GM19351 (cell line): ENCODE results near the gene TEAD3.

ENCODE experiments used
- ATAC-seq: cut with Tn5 transposase; IDR thresholded peaks from one replicate; pipeline ENCODE4 v1.9.1; 2021; ENCODE audit warnings: mild to moderate bottlenecking, moderate library complexity; ENCODE audit not compliant: unreplicated experiment

Gene TEAD3

GRCh38 chr6:35477028-35477427, 19.9 kb downstream of the TEAD3 start:
- ATAC-seq: no peak

- no peak for ATAC-seq
These were observed 20.9 kb downstream of the TEAD3 start for GRCh38 chr6:35476004-35476403.

- no peak for ATAC-seq
These were observed 21.3 kb downstream of the TEAD3 start for GRCh38 chr6:35475573-35475972.

- no peak for ATAC-seq
These were observed 21.8 kb downstream of the TEAD3 start for GRCh38 chr6:35474942-35475570.

GRCh38 chr6:35474131-35474941, 22.5 kb downstream of the TEAD3 start:
- ATAC-seq: no peak

GRCh38 chr6:35473850-35474130, 23.1 kb downstream of the TEAD3 start:
- no peak for ATAC-seq

GRCh38 chr6:35473075-35473849, 23.6 kb downstream of the TEAD3 start:
- ATAC-seq: no peak

GRCh38 chr6:35471836-35472345, 25.0 kb downstream of the TEAD3 start:
- no peak for ATAC-seq

- no peak for ATAC-seq
These were observed 26.2 kb downstream of the TEAD3 start for GRCh38 chr6:35470663-35471120.

- ATAC-seq: no peak
These were observed 26.9 kb downstream of the TEAD3 start for GRCh38 chr6:35469751-35470662.

GRCh38 chr6:35468980-35469750, 27.7 kb downstream of the TEAD3 start:
- ATAC-seq: no peak

GRCh38 chr6:35468181-35468979, 28.5 kb downstream of the TEAD3 start, which contains the start of gene RPL10A:
RPL10A (plus strand) TSS chr6:35468401; CDS start chr6:35468435, 34 bp downstream.
- peak; percentile 89 for ATAC-seq

GRCh38 chr6:35465646-35466045, 31.2 kb downstream of the TEAD3 start:
- ATAC-seq: no peak

GRCh38 chr6:35463292-35463691, 33.6 kb downstream of the TEAD3 start:
- ATAC-seq: no peak

- ATAC-seq: no peak
These were observed 35.6 kb downstream of the TEAD3 start for GRCh38 chr6:35461270-35461669.

GRCh38 chr6:35457907-35458306, 39.0 kb downstream of the TEAD3 start:
- no peak for ATAC-seq

- ATAC-seq: no peak
These were observed 42.3 kb downstream of the TEAD3 start for GRCh38 chr6:35454391-35455110.

- ATAC-seq: no peak
These were observed 43.6 kb downstream of the TEAD3 start for GRCh38 chr6:35453236-35453635.
